LNCaP clone FGC (cell line): ENCODE measurements around the gene VWA1.
A peak's percentile ranks its signal among the peaks of the same experiment; 100 is the strongest.

ENCODE experiments used
- DNase-seq: peaks from one replicate; pipeline ENCODE4 v3.0.0-alpha.2; 2011; ENCODE audit warnings: low read depth
- H3K4me3 ChIP-seq: 2 replicates; pipeline ENCODE4 v1.5.1; 2011; ENCODE audit warnings: mild to moderate bottlenecking, low read depth, low read length, control low read depth
- TF ChIP-seq, protein P1 (sequence below): IDR thresholded peaks from 2 replicates; pipeline ENCODE4 v1.5.1; 2012; ENCODE audit warnings: mild to moderate bottlenecking; ENCODE audit not compliant: control insufficient read depth, insufficient read depth; ENCODE audit errors: extremely low read depth

The VWA1 gene

DNA sequence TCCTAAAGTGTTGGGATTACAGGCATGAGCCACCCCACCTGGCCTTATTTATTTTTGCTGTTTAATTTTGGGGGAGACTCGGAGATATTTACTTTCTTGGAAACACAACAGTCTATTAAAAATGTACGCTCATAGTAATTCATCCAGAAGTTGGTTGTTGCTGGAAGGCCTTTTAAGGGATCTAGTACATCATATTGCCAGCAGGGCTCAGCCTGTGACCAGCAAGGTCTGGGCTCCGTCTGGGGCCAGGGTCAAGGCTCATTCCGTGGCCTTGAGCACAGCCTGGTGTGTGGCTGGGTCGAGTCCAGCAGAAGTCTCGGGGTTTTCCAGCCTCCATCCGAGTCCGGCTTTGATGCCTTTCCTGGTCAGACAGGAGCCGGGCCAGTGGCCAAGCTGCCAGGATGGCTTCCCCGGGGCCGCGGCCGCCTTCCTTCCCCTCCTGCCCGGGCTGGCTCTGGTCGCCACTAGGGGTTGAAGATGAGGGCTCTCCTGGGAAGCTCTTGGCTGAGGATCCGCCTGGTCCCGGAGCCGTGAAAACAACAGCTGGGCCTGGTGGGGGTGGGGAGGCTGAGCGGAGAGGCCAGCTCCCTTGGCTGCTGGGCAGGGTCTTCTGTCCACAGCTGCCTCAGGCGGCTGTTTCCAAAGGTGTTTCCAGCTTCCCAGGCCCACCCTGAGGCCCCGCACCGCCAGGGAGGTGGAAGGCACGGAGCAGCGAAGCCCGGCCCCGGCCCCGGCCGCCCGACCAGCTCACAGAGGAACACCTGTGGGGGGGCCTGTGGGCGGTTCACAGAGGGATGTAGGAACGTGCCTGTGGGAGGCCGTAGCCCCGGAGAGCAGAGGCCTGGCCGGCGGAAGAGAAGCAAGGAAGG lies 5.1 kb upstream of the VWA1 start:
- TF ChIP-seq, protein P1, sequence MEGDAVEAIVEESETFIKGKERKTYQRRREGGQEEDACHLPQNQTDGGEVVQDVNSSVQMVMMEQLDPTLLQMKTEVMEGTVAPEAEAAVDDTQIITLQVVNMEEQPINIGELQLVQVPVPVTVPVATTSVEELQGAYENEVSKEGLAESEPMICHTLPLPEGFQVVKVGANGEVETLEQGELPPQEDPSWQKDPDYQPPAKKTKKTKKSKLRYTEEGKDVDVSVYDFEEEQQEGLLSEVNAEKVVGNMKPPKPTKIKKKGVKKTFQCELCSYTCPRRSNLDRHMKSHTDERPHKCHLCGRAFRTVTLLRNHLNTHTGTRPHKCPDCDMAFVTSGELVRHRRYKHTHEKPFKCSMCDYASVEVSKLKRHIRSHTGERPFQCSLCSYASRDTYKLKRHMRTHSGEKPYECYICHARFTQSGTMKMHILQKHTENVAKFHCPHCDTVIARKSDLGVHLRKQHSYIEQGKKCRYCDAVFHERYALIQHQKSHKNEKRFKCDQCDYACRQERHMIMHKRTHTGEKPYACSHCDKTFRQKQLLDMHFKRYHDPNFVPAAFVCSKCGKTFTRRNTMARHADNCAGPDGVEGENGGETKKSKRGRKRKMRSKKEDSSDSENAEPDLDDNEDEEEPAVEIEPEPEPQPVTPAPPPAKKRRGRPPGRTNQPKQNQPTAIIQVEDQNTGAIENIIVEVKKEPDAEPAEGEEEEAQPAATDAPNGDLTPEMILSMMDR, result no peak
- H3K4me3 ChIP-seq, result no peak overlapping the region
- no peak for DNase-seq

DNA sequence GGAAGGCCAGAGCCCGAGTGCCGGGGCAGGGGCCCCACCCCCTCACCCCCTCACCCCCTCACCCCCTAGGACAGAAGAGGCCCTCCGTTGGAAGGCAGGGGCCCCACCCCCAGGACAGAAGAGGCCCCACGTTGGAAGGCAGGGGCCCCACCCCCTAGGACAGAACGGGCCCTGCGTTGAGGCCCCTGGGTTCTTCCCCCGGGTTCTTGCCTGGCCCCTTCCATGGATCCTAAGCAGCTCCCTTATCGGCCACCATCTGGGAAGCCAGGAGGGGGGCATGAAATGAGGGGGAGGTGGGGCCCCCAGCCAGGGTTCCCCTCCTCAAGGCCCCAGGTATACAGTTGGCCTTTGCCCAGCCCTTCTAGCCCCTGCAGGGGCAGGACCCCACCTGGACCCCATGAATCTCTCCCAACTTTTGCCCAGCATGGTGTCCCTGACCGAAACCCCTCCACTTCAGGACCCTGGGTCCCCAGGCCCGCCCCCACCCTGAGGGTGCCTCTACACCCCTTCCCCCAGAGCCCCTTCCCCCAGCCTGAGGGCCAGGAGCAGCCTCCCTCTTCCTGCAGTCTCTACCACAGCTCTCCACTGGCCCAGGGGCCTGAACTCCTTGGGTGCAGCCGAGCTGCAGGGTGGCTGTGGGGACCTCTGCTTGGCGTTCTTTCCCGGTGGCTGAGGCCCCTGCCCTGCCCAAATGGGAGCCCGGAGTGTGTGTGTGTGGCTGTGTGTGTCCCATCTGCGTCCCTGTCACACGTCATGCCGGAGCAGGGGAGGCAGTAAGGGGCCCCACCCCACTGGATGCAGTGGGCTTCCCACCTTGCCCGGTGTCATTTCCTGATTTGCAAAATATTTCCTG lies 4.3 kb upstream of the VWA1 start:
- no peak for DNase-seq
- no peak overlapping the region for H3K4me3 ChIP-seq
- TF ChIP-seq, protein P1, result no peak

DNA sequence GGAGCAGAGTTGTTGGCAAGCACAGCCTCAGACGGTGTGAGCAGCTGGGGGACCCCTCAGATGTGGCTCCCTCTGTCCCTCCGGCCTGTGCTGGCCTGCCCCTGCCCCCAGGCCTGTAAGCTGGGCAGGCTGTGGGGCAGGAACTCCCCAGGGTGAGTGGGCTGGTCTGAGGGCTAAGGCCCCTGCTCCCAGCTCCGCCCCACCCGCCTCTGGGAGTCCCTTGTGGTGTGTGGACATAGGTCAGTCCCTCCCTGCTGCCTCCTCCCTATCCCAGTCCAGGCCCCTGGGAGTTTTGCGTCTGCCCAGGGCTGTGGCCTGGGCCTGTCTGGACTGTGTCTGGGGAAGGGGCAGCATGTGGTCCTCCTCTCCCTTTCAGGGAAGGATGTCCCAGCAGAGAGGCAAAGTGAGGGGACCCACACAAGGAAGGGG lies 3.6 kb upstream of the VWA1 start:
- TF ChIP-seq, protein P1, result no peak
- no peak overlapping the region for H3K4me3 ChIP-seq
- no peak for DNase-seq

DNA sequence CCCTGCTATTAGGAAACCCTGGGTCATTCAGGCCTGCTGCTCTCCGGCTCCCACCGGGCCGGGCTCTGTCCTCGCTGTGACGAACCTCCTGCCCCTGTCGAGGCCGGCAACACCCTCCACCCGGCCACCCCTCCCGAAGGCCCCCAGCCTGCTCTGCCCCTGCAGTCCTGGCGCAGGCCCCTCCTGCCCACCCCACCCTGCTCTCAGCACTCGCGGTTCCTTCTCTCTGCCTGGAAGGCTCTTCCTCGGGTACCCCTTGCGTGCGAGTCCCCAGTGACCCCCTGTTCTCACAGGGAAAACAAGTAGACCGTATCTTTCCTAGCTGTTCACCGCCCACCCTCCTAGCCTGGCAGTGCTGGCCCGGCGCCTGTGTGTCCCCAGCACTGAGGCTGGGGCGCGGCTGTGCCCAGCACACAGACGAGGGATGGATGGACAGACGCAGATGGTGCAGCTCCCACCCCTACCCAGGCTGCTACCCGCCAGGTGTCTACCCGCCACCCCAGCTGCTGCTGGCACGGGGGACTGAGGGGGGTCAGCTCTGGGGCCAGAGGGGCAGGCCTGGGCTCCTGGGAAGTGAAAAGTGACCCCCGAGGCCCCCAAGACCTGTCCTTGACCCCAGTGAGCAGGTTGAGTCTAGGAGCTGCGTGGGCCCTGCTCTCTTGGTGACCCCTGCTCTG lies 3.1 kb upstream of the VWA1 start:
- TF ChIP-seq, protein P1, result no peak
- no peak for DNase-seq
- peak overlapping the region; percentile 39 for H3K4me3 ChIP-seq

DNA sequence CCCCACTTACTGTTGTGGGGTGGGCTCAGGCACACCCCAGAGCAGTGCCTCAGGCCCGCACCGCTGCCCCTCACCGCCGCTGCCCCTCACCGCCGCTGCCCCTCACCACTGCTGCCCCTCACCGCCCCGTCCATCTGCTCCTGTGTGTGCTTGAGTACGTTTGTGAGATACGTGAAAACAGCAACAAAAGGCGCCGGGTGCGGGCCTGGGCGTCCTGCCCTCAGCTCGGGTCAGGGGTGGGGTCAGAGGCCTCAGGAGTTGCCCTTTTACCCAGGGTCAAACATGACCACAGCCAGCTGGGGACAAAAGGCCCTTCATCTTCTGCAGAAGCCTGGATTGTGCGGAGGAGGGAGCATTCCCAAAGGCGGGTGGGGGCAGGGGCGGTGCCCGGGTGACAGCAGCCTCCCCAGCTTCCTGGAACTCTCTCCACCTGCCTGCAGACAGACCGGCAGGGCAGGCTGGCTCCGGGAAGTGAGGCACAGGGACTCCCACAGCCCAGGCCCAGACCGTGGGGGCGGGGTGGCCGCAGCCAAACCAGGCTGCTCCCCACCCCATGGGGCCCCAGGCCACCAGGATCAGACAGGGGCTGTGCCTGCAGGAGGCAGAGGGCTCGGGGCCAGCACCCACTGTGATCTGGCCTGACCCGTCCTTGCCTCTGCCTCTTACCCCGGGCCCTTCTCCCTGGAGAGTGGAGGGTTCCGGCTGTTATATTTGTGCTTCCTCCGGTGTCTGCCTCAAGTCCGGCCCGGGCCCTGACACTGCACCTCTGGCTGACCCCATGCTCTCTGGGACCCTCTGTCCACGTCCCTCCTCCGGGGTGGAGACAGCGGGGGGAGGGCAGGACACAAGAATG lies 2.3 kb upstream of the VWA1 start:
- H3K4me3 ChIP-seq, result peak overlapping the region; percentile 39
- TF ChIP-seq, protein P1, result no peak
- DNase-seq, result peak; percentile 67

DNA sequence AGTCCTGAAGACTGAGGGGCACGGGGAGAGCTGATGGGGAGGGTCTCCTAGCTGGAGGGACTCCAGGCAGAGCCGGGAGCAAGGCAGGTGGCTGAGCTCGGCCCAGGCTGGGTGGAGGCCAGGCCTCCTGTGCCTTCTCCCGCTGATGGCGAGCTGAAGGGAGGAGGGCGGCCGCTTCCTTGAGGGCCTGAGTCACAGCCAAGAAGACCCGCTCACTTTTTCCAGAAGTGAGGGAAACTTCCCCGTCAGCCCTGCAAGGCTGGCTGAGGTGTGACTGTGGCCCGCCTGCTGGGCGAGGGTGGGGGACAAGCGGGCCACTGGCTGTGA lies 1.7 kb upstream of the VWA1 start:
- no peak for DNase-seq
- TF ChIP-seq, protein P1, result no peak
- peak overlapping the region; percentile 39 for H3K4me3 ChIP-seq
